Measurements from ENCODE around the gene PPP2R2D. TPM values are rescaled to one million over a fixed set of nuclear protein-coding genes. Genes with fewer than 3 reads are reported as not detected.

Gene PPP2R2D
- total RNA-seq, 1 donor from 2014 or later: 32.7 TPM

DNA sequence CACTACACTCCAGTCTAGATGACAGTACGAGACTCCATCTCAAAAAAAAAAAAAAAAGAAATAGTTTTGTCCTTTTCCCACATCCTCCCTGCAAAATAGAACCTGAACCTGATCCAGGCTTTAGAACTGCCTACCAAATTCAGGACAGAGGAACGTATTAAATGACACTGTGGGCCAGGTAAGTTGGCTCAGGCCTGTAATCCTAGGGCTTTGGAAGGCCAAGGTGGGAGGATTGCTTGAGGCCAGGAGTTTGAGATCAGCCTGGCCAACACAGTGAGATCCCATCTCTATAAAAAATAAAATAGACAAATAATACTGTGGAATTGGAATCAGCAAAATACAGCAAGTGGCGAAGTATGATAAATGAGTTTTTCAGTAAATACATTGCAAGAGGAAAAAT lies 90.9 kb downstream of the PPP2R2D start:
- ATAC-seq (ENCODE audit: low read depth): no peak

DNA sequence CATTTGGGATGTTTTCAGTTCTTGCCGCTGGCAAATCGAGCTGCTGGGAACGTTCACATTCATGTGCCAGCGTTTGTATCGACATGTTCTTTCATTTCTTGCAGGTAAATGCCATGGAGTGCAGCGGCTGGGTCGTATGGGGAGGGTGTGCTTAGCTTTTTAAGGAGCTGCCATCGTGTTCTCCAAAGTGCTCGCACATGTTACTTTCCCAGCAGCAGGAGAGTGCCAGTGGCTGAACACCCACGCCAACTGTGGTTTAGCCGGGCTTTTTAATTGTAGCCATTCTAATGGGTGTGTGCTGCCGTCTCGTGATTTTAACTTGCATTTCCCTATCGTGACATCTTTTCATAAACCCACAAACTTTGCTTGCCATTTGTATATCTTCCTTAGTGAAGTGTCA lies 92.5 kb downstream of the PPP2R2D start:
- peaks cover 2% of the 10 kb centered on the region for H3K27me3 Mint-ChIP-seq
- no peak overlapping the region for H3K4me3 Mint-ChIP-seq
- no peaks in the 10 kb centered on the region for H3K36me3 Mint-ChIP-seq (ENCODE audit: low read depth)
- no peak overlapping the region for H3K27ac Mint-ChIP-seq
- intact Hi-C loops (cut with micrococcal nuclease): no loop called here
- TF ChIP-seq, protein P1, sequence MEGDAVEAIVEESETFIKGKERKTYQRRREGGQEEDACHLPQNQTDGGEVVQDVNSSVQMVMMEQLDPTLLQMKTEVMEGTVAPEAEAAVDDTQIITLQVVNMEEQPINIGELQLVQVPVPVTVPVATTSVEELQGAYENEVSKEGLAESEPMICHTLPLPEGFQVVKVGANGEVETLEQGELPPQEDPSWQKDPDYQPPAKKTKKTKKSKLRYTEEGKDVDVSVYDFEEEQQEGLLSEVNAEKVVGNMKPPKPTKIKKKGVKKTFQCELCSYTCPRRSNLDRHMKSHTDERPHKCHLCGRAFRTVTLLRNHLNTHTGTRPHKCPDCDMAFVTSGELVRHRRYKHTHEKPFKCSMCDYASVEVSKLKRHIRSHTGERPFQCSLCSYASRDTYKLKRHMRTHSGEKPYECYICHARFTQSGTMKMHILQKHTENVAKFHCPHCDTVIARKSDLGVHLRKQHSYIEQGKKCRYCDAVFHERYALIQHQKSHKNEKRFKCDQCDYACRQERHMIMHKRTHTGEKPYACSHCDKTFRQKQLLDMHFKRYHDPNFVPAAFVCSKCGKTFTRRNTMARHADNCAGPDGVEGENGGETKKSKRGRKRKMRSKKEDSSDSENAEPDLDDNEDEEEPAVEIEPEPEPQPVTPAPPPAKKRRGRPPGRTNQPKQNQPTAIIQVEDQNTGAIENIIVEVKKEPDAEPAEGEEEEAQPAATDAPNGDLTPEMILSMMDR (IDR thresholded peaks at IDR 0.05): no peak
- no peak for DNase-seq
- H3K9me3 Mint-ChIP-seq: no peaks in the 10 kb centered on the region
- ChIA-PET CTCF (no interaction called here), POLR2A (no interaction called here)
- H3K4me1 Mint-ChIP-seq: no peaks in the 10 kb centered on the region
- ATAC-seq (ENCODE audit: low read depth): no peak

More for the DNA sequence above, 90.9 kb downstream of the PPP2R2D start:
- intact Hi-C loops (cut with micrococcal nuclease): no loop called here
- no peak overlapping the region for H3K4me3 Mint-ChIP-seq
- ChIA-PET CTCF (no interaction called here), POLR2A (no interaction called here)
- H3K27me3 Mint-ChIP-seq: peaks cover 4% of the 10 kb centered on the region
- no peak for DNase-seq
- no peak overlapping the region for H3K27ac Mint-ChIP-seq
- H3K4me1 Mint-ChIP-seq: no peaks in the 10 kb centered on the region
- H3K36me3 Mint-ChIP-seq (ENCODE audit: low read depth): no peaks in the 10 kb centered on the region
- no peaks in the 10 kb centered on the region for H3K9me3 Mint-ChIP-seq
- TF ChIP-seq, protein P1 (IDR thresholded peaks at IDR 0.05): no peak

DNA sequence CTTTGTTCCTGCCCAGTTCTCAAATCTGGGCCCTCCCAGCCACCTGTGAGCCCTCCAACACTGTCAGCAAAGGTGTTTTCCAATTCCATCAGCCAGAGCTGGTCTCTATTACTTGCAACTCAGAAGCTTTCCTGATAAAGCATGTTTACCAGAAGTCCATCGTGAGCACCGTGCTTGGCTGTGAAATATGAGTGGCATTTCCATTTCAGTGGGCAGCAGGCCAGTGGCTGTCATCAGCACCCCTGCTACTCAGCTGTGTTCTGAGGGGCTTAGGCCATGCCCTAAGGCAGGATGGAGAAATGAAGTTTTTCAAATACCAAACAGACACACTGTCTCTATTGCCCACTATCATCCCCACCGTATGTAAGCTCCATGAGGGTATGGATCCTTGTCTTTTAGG lies 93.6 kb downstream of the PPP2R2D start:
- no peaks in the 10 kb centered on the region for H3K36me3 Mint-ChIP-seq (ENCODE audit: low read depth)
- CTCF ChIA-PET: no interaction called here
- DNase-seq (no peak), ATAC-seq (ENCODE audit: low read depth) (no peak)
- no peak overlapping the region for H3K4me3 Mint-ChIP-seq
- H3K4me1 Mint-ChIP-seq: no peaks in the 10 kb centered on the region
- POLR2A ChIA-PET: no interaction called here
- intact Hi-C loops (cut with micrococcal nuclease): no loop called here
- TF ChIP-seq, protein P1 (IDR thresholded peaks at IDR 0.05): no peak
- peaks cover 2% of the 10 kb centered on the region for H3K27me3 Mint-ChIP-seq
- H3K27ac Mint-ChIP-seq: no peak overlapping the region
- H3K9me3 Mint-ChIP-seq: no peaks in the 10 kb centered on the region

DNA sequence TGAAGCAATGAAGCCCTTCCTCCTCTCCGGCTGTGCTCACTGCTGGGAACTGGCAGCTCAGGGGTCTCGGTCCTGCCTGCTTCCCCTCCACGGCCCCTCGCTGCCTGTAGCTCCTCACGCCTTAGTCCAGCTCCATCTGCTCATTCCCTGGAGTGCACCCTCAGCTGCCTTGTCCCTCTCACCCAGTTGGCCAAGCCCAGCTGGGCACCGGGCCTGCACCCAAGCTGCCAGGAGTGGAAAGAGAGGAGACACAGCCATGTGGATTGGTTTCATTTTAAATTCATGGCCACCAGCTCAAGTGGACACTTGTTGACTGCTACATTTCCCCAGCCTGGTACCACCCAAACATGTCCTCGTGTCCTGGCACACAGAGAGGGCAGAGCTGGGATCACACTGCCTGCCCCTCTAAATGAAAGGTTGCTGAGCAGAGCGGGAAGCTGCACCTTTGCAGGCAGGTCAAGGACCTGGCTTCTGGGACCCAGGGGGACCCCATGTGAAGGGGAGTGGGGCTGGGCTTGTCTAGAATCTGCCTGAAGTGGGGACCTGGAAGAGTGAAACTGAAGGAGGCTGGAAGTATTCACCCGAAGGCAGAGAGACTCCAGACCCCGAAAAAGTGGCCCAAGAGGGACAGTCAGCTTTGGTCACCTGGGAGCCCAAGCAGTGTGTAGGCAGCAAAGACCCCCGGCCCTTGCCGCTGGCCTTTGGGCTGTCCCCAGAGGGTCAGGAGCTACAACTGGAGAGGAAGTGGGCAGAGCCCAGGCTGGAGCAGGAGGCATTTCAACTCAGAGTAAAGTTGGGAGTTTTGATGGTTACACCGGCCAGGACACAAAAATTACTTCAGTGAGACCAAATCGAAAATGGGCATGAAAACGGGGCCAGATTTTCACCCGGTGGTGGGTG lies 95.9 kb downstream of the PPP2R2D start:
- ATAC-seq (ENCODE audit: low read depth) (no peak), DNase-seq (no peak)
- ChIA-PET POLR2A (no interaction called here), CTCF (no interaction called here)
- peaks cover 5% of the 10 kb centered on the region for H3K27me3 Mint-ChIP-seq
- intact Hi-C loops (cut with micrococcal nuclease): no loop called here
- H3K4me3 Mint-ChIP-seq: no peak overlapping the region
- H3K36me3 Mint-ChIP-seq (ENCODE audit: low read depth): no peaks in the 10 kb centered on the region
- H3K27ac Mint-ChIP-seq: no peak overlapping the region
- TF ChIP-seq, protein P1 (IDR thresholded peaks at IDR 0.05): no peak
- H3K9me3 Mint-ChIP-seq: no peaks in the 10 kb centered on the region
- H3K4me1 Mint-ChIP-seq: no peaks in the 10 kb centered on the region

DNA sequence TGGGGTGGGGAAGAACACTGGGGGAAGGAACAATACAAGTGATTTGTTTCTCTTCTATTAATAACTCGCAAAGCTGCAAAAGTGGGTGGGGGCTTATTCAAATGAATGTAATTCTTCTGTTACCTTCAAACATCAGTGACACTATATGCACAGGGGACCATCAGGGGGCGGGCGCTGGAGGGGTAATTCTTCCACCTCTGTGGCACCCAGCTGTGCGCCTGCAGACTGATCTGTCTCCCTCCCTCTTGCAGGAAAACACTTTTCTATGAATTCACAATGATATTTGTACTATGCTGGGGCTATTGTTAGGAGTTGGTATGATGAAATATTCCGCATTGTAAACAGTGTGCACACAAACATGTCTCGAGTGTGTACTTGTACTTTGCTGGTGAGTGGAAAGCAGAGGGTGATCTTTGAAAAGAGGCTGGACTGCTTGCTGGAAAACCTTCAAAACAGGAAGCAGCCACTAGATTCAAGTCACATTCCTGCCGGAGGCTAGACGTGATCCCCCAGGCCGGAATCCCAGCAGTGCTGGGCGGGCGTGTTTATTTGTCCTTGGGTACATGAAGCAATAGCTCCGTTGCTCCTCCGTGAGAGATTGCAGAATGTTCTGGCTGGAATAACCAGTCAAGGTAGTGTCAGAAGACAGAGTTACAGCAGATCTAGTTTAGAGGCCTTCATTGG lies 96.7 kb downstream of the PPP2R2D start:
- no peak overlapping the region for H3K27ac Mint-ChIP-seq
- intact Hi-C loops (cut with micrococcal nuclease): no loop called here
- POLR2A ChIA-PET: no interaction called here

More for the DNA sequence above, 96.7 kb downstream of the PPP2R2D start:
- no peak for ATAC-seq (ENCODE audit: low read depth)
- TF ChIP-seq, protein P1 (IDR thresholded peaks at IDR 0.05): no peak
- CTCF ChIA-PET: no interaction called here
- Mint-ChIP-seq H3K4me3 (no peak overlapping the region), H3K36me3 (ENCODE audit: low read depth) (no peaks in the 10 kb centered on the region), H3K4me1 (no peaks in the 10 kb centered on the region), H3K27me3 (peaks cover 8% of the 10 kb centered on the region), H3K9me3 (no peaks in the 10 kb centered on the region)
- DNase-seq: no peak

Data from activated B cell treated with CpG ODN at 0.5 μM for 24 hours (primary cell).